Keratinocyte (primary cell): ENCODE measurements around the gene GLTP. TPM values are rescaled to one million over a fixed set of nuclear protein-coding genes. Genes with fewer than 3 reads are reported as not detected.
"Not testable (repeated sequence)": the region's sequence is repeated elsewhere in the genome, so short reads cannot be mapped to it uniquely, and the experiment has no call there.

Experiments
- DNase-seq: peaks from one replicate; pipeline ENCODE4 v3.0.0-alpha.2; 2011; ENCODE audit warnings: low read depth, missing footprints, low spot score
- FAIRE-seq: peaks from 2 replicates; lab custom pipeline; 2011; peaks lifted over from hg19 to GRCh38; lab: Jason Lieb, UNC
- H2AFZ ChIP-seq: 2 replicates; pipeline ENCODE4 v1.6.0; 2012; ENCODE audit warnings: low read length, control low read depth, inconsistent platforms; ENCODE audit not compliant: control insufficient read depth
- H3K27ac ChIP-seq: 2 replicates; pipeline ENCODE4 v1.5.1; 2011; ENCODE audit warnings: low read length; ENCODE audit not compliant: control insufficient read depth, insufficient read depth
- H3K27me3 ChIP-seq: 3 replicates; pipeline ENCODE4 v1.6.0; 2011; ENCODE audit warnings: low read length; ENCODE audit not compliant: control insufficient read depth, insufficient read depth; ENCODE audit errors: extremely low read depth
- H3K36me3 ChIP-seq, 2 experiments: 2 replicates in 1 of 2; 3 replicates in 1 of 2; pipeline ENCODE4 v1.5.1; 2011; ENCODE audit warnings: low read length in 2 of 2, mild to moderate bottlenecking in 1 of 2; ENCODE audit not compliant: control insufficient read depth in 2 of 2, insufficient read depth in 2 of 2; ENCODE audit errors: extremely low read depth in 1 of 2
- H3K4me1 ChIP-seq: 3 replicates; pipeline ENCODE4 v1.5.1; 2011; ENCODE audit warnings: low read length; ENCODE audit not compliant: control insufficient read depth, insufficient read depth; ENCODE audit errors: extremely low read depth
- H3K4me2 ChIP-seq: 3 replicates; pipeline ENCODE4 v1.6.0; 2011; ENCODE audit warnings: low read depth, low read length; ENCODE audit not compliant: control insufficient read depth, insufficient read depth; ENCODE audit errors: extremely low read depth
- H3K4me3 ChIP-seq, 3 experiments: fragments of 200-600 bp in 1 of 3; sonication (generic) in 1 of 3; 2 replicates in 2 of 3; 3 replicates in 1 of 3; pipeline ENCODE4 v1.5.1; 2011 to 2016; ENCODE audit warnings: low read length in 3 of 3, mild to moderate bottlenecking in 3 of 3, control low read depth in 2 of 3, inconsistent platforms in 1 of 3, low read depth in 1 of 3, mixed read lengths in 1 of 3, mixed run types in 1 of 3, moderate library complexity in 1 of 3; ENCODE audit not compliant: control insufficient read depth in 2 of 3, insufficient read depth in 2 of 3; ENCODE audit errors: extremely low read depth in 1 of 3
- H3K79me2 ChIP-seq: 2 replicates; pipeline ENCODE4 v1.6.0; 2012; ENCODE audit warnings: low read length; ENCODE audit not compliant: control insufficient read depth, insufficient read depth
- H3K9ac ChIP-seq: 3 replicates; pipeline ENCODE4 v1.6.0; 2011; ENCODE audit warnings: low read length; ENCODE audit not compliant: control insufficient read depth, insufficient read depth; ENCODE audit errors: extremely low read depth
- H3K9me1 ChIP-seq: 3 replicates; pipeline ENCODE4 v1.6.0; 2011; ENCODE audit warnings: low read length; ENCODE audit not compliant: control insufficient read depth, insufficient read depth; ENCODE audit errors: extremely low read depth
- H3K9me3 ChIP-seq: 2 replicates; pipeline ENCODE4 v1.5.1; 2012; ENCODE audit warnings: low read depth, low read length; ENCODE audit not compliant: control insufficient read depth
- H4K20me1 ChIP-seq: 3 replicates; pipeline ENCODE4 v1.6.0; 2011; ENCODE audit warnings: low read length; ENCODE audit not compliant: control insufficient read depth, insufficient read depth; ENCODE audit errors: extremely low read depth
- EZH2 ChIP-seq: IDR thresholded peaks from one replicate; pipeline ENCODE4 v1.6.1; 2012; ENCODE audit warnings: inconsistent platforms, mild to moderate bottlenecking, low read length, moderate library complexity
- dilution Hi-C: fragments of 300-500 bp; cut with MboI; formaldehyde crosslinking; loops from one replicate; pipeline ENCODE4 v1.7.0; 2020; ENCODE audit warnings: low sequenced_read_pairs; ENCODE audit not compliant: extremely low pct_ligation_motif_present
- polyA minus RNA-seq, 3 experiments: library from RNA; depleted of rRNA, polyadenylated mRNA; stranded (reverse); fragments of >200 nt; gene quantifications; 1 replicate in 1 of 3; 2 replicates in 1 of 3; 3 replicates in 1 of 3; pipeline ENCODE4 v1.2.3, GENCODE V29; 2011
- polyA plus RNA-seq, 5 experiments: library from polyadenylated mRNA; depleted of rRNA in 3 of 5; stranded (reverse) in 3 of 5; stranded (forward) in 1 of 5; unstranded in 1 of 5; fragments of >200 nt; gene quantifications; 1 replicate in 1 of 5; 2 replicates in 3 of 5; 3 replicates in 1 of 5; pipeline versions ENCODE4 v1.2.1 to v1.2.3, GENCODE V29; 2011 to 2012; ENCODE audit warnings: missing spikeins in 2 of 5, low read depth in 1 of 5, low replicate concordance in 1 of 5
- TF ChIP-seq, protein P1 (sequence below), 3 experiments: IDR thresholded peaks in 1 of 3; conservative IDR thresholded peaks in 1 of 3; optimal IDR thresholded peaks in 1 of 3; 2 replicates in 2 of 3; 3 replicates in 1 of 3; pipeline versions ENCODE3 to v1.5.1; 2011; ENCODE audit warnings: low read length in 3 of 3, mild to moderate bottlenecking in 3 of 3, moderate library complexity in 2 of 3, control low read depth in 1 of 3, inconsistent platforms in 1 of 3; ENCODE audit not compliant: insufficient read depth in 2 of 3; ENCODE audit errors: extremely low read depth in 1 of 3

GLTP gene
- polyA plus RNA-seq, result 54.6 to 73.7 TPM (median 66.9 TPM) in 3 replicates
- 423 TPM for polyA plus RNA-seq (2011; ENCODE audit: low read depth)
- 81.7 and 87.6 TPM in 2 replicates for polyA plus RNA-seq (2011; cell fraction: cytosol; rRNA removed)
- 41.8 and 43.0 TPM in 2 replicates for polyA plus RNA-seq (2011; cell fraction: nucleus; rRNA removed)
- 58.9 and 522 TPM in 2 replicates for polyA plus RNA-seq (2012; ENCODE audit: low replicate concordance)
- polyA minus RNA-seq, result 94.5 to 199 TPM (median 154 TPM) in 3 replicates
- 149 TPM for polyA minus RNA-seq (2011; cell fraction: cytosol; rRNA and poly(A)+ RNA removed)
- polyA minus RNA-seq (2011; cell fraction: nucleus; rRNA and poly(A)+ RNA removed), result 19.4 and 20.9 TPM in 2 replicates

GRCh38 chr12:109880043-109880931 lies at the start of gene GLTP:
Gene GLTP, minus strand, starts transcription at chr12:109880541. Its CDS starts 167 bp downstream, at chr12:109880374.
- Histone ChIP-seq H3K27me3 (no peaks in the 10 kb centered on the region), H3K79me2 (peaks cover 29% of the 10 kb centered on the region), H3K27ac (peak within 1 kb of the TSS; percentile 74), H3K4me3 (peak within 1 kb of the TSS; percentile 79 to 95 (median 93)), H3K9me3 (no peaks in the 10 kb centered on the region), H3K9me1 (peaks cover 3% of the 10 kb centered on the region), H2AFZ (peak within 1 kb of the TSS; percentile 86), H3K36me3 (no peaks in the 10 kb centered on the region), H3K9ac (peak within 1 kb of the TSS; percentile 77), H3K4me1 (peaks cover 47% of the 10 kb centered on the region), H3K4me2 (peak within 1 kb of the TSS; percentile 98), H4K20me1 (peaks cover 4% of the 10 kb centered on the region)
- FAIRE-seq (no peak), DNase-seq (no peak)
- TF ChIP-seq, protein P1, sequence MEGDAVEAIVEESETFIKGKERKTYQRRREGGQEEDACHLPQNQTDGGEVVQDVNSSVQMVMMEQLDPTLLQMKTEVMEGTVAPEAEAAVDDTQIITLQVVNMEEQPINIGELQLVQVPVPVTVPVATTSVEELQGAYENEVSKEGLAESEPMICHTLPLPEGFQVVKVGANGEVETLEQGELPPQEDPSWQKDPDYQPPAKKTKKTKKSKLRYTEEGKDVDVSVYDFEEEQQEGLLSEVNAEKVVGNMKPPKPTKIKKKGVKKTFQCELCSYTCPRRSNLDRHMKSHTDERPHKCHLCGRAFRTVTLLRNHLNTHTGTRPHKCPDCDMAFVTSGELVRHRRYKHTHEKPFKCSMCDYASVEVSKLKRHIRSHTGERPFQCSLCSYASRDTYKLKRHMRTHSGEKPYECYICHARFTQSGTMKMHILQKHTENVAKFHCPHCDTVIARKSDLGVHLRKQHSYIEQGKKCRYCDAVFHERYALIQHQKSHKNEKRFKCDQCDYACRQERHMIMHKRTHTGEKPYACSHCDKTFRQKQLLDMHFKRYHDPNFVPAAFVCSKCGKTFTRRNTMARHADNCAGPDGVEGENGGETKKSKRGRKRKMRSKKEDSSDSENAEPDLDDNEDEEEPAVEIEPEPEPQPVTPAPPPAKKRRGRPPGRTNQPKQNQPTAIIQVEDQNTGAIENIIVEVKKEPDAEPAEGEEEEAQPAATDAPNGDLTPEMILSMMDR (optimal IDR thresholded peaks at IDR 0.05 in 1 of 3, IDR thresholded peaks at IDR 0.05 in 1 of 3, conservative IDR thresholded peaks at IDR 0.05 in 1 of 3; ENCODE audit: extremely low read depth in 1 of 3, insufficient read depth in 2 of 3, low read length in 3 of 3), result peak in 1 of 3 experiments; percentile 79
- no peak for TF ChIP-seq EZH2
- dilution Hi-C loops, result no loop called here

DNA sequence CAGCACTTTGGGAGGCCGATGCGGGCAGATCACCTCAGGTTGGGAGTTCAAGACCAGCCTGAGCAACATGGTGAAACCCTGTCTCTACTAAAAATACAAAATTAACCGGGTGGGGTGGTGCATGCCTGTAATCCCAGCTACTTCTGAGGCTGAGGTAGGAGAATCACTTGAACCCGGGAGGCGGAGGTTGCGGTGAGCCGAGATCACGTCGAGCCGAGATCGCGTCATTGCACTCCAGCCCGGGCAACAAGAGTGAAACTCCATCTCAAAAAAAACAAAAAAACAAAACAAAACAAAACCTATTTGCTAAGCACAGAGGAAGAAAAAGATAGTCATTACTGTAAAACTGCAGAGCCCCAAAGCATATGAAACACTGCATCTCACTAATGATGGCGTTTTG lies 49.0 kb upstream of the GLTP start:
- H3K36me3 ChIP-seq, result peaks cover 20 to 21% of the 10 kb centered on the region in 2 experiments
- H3K27ac ChIP-seq, FAIRE-seq, H3K9me1 ChIP-seq, H3K4me3 ChIP-seq, H3K4me1 ChIP-seq, H3K79me2 ChIP-seq, H4K20me1 ChIP-seq, H3K27me3 ChIP-seq, H2AFZ ChIP-seq, H3K4me2 ChIP-seq, H3K9me3 ChIP-seq, dilution Hi-C loops, H3K9ac ChIP-seq, DNase-seq: not testable (repeated sequence)
